Right lobe of liver (tissue), 6 donors: Measurements from ENCODE around the gene HS6ST3. TPM values are rescaled to one million over a fixed set of nuclear protein-coding genes. Genes with fewer than 3 reads are reported as not detected.

ENCODE experiments used
- ATAC-seq, 4 donors: fragments of 200-7000 bp; cut with Tn5 transposase; one replicate each; pipeline ENCODE4 v1.9.1; 2020; ENCODE audit warnings: mild to moderate bottlenecking in 4 of 4, moderate library complexity in 4 of 4
- DNase-seq, 3 donors: peaks; one replicate each; pipeline ENCODE4 v3.0.0-alpha.2; 2020
- H3K27ac ChIP-seq, 3 donors: fragments of 200-600 bp; one replicate each; pipeline ENCODE4 v1.8.0; 2022
- H3K27me3 ChIP-seq, 2 donors: fragments of 200-600 bp; one replicate each; pipeline ENCODE4 v1.8.0; 2022
- H3K36me3 ChIP-seq, 4 donors: fragments of 200-600 bp; sonication (generic) in 1 of 4; one replicate each; pipeline versions ENCODE4 v1.5.1 to v1.8.0; 2017 to 2022; ENCODE audit warnings: control low read depth in 1 of 4
- H3K4me1 ChIP-seq, 4 donors: fragments of 200-600 bp; sonication (generic) in 1 of 4; one replicate each; pipeline versions ENCODE4 v1.5.1 to v1.8.0; 2017 to 2022; ENCODE audit warnings: control low read depth in 1 of 4
- H3K4me3 ChIP-seq, 3 donors: fragments of 200-600 bp; one replicate each; pipeline ENCODE4 v1.8.0; 2022
- H3K9me3 ChIP-seq, 4 donors: fragments of 200-600 bp; sonication (generic) in 1 of 4; one replicate each; pipeline versions ENCODE4 v1.5.1 to v1.8.0; 2017 to 2022; ENCODE audit warnings: control low read depth in 1 of 4
- POLR2A ChIP-seq: fragments of 450-650 bp; IDR thresholded peaks from one replicate; pipeline ENCODE4 v1.6.1; 2017; ENCODE audit warnings: antibody characterized with exemption, mild to moderate bottlenecking
- WGBS: methylation state at CpG from one replicate; pipeline ENCODE4 v1.1.6; 2018; ENCODE audit warnings: low coverage, low lambda C conversion rate; ENCODE audit not compliant: insufficient coverage; ENCODE audit errors: missing lambda C conversion rate; 5-methylcytosine and 5-hydroxymethylcytosine counted together
- intact Hi-C, 2 donors: fragments of 100-400 bp; cut with DNase I; formaldehyde crosslinking; loops; one replicate each; pipeline versions ENCODE4 v1.11.2 to v1.14.1; 2022
- total RNA-seq, 6 experiments: library from RNA; depleted of rRNA in 2 of 6; stranded (reverse); fragments of >200 nt in 2 of 6; fragmentation: NEBNext Ultra II Directional in 3 of 6; extraction: Animal tissue kit (Norgen Biotek cat#: 25700) in 3 of 6; gene quantifications; one replicate each; pipeline versions ENCODE4 v1.1.0 to v1.2.4, GENCODE V29; 2016 to 2023
- TF ChIP-seq, protein P1 (sequence below), 4 donors: fragments of 200-600 bp in 3 of 4; fragments of 450-650 bp in 1 of 4; IDR thresholded peaks; one replicate each; pipeline versions ENCODE4 v1.5.1 to v1.8.0; 2016 to 2022; ENCODE audit warnings: antibody characterized with exemption in 4 of 4, mild to moderate bottlenecking in 2 of 4
- donor health status: DM: no; HTN: yes; CAD: no.
- donor health status: DM: no; HTN: no; CAD: no.
- donor health status: DM: no; HTN: no; CAD: no.
- donor health status: DM: no; HTN: yes; CAD: no.
- donor health status: DM: no; HTN: yes; CAD: no.

Gene HS6ST3
- total RNA-seq, 6 experiments from 2014 or later = not detected

DNA sequence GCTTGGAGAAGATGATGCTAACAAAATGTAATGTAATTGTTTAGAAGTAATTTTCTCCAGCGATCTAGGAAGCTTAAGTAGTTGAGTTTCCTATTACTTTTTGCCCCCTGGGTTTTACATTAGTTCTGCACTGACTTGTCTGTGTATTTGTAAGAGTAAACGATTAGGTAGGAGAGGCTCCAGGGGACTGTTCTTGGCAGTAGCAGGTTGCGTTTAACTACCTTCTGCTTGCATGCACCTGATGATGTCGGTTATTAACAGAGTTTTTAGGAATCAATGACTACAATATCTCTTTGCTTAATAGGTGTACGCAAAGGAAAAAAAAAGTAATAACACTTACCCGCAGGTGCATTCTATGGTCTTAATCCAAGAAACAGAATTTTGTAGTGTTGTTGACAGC is 18.4 kb upstream of the HS6ST3 start:
- no peak for TF ChIP-seq POLR2A
- TF ChIP-seq, protein P1, sequence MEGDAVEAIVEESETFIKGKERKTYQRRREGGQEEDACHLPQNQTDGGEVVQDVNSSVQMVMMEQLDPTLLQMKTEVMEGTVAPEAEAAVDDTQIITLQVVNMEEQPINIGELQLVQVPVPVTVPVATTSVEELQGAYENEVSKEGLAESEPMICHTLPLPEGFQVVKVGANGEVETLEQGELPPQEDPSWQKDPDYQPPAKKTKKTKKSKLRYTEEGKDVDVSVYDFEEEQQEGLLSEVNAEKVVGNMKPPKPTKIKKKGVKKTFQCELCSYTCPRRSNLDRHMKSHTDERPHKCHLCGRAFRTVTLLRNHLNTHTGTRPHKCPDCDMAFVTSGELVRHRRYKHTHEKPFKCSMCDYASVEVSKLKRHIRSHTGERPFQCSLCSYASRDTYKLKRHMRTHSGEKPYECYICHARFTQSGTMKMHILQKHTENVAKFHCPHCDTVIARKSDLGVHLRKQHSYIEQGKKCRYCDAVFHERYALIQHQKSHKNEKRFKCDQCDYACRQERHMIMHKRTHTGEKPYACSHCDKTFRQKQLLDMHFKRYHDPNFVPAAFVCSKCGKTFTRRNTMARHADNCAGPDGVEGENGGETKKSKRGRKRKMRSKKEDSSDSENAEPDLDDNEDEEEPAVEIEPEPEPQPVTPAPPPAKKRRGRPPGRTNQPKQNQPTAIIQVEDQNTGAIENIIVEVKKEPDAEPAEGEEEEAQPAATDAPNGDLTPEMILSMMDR (IDR thresholded peaks at IDR 0.05) = no peak
- Histone ChIP-seq H3K27ac (no peak overlapping the region), H3K4me3 (no peak overlapping the region), H3K27me3 (no peaks in the 10 kb centered on the region), H3K9me3 (no peaks in the 10 kb centered on the region), H3K36me3 (no peaks in the 10 kb centered on the region), H3K4me1 (no peaks in the 10 kb centered on the region)
- 35% methylated on average over 6 of the region's 6 CpGs for WGBS
- no peak for DNase-seq
- ATAC-seq = no peak
- intact Hi-C loops = no loop called here

DNA sequence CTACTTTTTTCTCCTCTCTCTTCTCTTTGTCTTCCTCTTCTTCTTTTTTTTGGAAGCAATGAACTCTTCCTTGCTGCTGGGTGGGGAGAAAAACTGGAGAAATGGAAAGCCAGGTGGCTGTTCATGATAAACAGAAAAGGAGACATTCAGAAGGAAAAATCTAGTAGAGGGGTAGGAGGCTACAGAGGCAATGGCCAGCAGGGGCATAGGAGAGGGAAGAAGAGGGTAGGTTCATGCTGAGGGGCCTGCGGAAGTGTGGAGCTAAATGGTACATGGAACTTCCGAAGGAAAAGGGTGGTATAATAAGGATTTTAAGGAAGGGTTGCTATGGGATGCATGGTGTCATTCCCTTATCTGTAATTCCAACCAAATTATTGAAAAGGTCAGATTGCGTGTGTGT is 17.5 kb upstream of the HS6ST3 start:
- Histone ChIP-seq H3K36me3 (no peaks in the 10 kb centered on the region), H3K4me3 (no peak overlapping the region), H3K27ac (no peak overlapping the region), H3K4me1 (no peaks in the 10 kb centered on the region), H3K27me3 (no peaks in the 10 kb centered on the region), H3K9me3 (no peaks in the 10 kb centered on the region)
- TF ChIP-seq POLR2A = no peak
- TF ChIP-seq, protein P1 (IDR thresholded peaks at IDR 0.05) = no peak
- DNase-seq (no peak), ATAC-seq (no peak)
- WGBS = 53% methylated on average over 3 of the region's 3 CpGs
- intact Hi-C loops = no loop called here

DNA sequence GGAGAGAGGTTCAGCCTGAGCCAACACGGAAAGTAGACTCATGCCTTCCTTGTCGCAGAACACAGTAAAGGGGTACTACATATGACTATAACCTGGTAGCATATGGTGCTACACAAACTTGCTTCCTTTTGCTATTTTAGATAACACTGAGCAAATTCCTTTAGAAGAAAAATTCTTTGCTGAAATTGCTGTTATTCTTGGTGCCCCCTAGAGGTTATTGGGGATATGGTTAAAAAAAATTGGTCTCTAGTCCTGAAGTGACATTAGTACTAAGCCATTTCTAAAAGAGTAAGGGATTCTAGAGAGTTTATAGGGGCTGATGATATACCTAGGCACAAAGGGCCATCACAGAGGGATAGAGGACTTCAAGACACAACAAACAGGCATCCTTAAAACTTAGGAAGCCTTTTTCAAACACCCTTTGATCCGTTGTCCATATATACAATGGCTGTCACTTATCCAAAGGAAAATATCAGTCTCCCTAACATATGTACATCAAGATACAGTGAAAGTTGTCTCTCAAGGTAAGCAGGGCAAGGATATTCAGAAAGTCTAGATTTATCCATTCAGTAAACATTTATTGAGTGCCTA is 13.9 kb upstream of the HS6ST3 start:
- no peaks in the 10 kb centered on the region for H3K4me1 ChIP-seq
- H3K4me3 ChIP-seq = no peak overlapping the region
- H3K27me3 ChIP-seq = no peaks in the 10 kb centered on the region
- no peak overlapping the region for H3K27ac ChIP-seq
- H3K36me3 ChIP-seq = no peaks in the 10 kb centered on the region
- WGBS = 64% methylated on average over 3 of the region's 3 CpGs
- H3K9me3 ChIP-seq = no peaks in the 10 kb centered on the region
- intact Hi-C loops = no loop called here
- no peak for DNase-seq
- peak; percentile 35 to 48 (median 40) for ATAC-seq
- TF ChIP-seq, protein P1 (IDR thresholded peaks at IDR 0.05) = peak; percentile 42 to 60 (median 48)
- TF ChIP-seq POLR2A = no peak

DNA sequence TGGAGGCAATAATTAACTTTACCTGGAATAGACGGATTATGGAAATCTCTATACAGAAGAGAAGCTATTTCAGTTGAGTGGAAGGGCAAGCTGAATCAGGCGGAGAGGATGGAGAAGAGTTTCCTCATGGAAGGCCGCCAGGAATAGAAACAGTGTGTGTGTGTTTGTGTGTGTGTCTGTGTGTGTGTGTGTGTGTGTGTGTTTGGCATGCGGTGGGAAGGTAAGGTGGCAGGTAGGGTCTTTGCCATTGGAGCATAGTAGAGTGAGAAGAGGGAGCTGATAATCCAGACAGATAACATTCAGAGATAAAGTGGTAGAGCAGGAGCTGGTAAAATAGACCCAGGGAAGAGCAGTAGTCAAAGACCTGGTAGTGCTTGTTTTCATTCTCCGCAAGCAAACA is 9.2 kb upstream of the HS6ST3 start:
- Histone ChIP-seq H3K9me3 (no peaks in the 10 kb centered on the region), H3K27me3 (no peaks in the 10 kb centered on the region), H3K4me1 (no peaks in the 10 kb centered on the region), H3K4me3 (no peak overlapping the region), H3K27ac (no peak overlapping the region), H3K36me3 (no peaks in the 10 kb centered on the region)
- DNase-seq (no peak), ATAC-seq (no peak)
- intact Hi-C loops = no loop called here
- 77% methylated on average over 4 of the region's 5 CpGs for WGBS
- TF ChIP-seq POLR2A = no peak
- TF ChIP-seq, protein P1 (IDR thresholded peaks at IDR 0.05) = no peak

DNA sequence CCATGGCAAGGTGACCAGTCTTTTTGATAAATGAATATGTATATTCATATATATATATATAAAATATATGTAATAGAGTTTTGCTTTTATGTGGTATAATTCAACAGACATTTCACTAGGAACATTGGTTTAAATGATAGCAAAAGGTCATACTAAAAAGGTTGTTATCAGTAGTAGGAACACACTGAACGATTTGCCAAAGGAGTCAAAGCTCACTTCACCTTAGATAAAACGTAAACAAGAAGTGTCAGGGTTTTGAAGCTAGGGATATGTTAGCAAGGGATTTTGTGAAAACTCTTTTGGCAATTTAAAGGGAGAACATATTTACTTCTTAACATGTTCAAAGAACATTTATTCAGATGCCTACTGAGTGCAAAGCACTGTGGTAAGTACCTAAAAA is 8.0 kb upstream of the HS6ST3 start:
- H3K27me3 ChIP-seq = no peaks in the 10 kb centered on the region
- no peak for TF ChIP-seq POLR2A
- TF ChIP-seq, protein P1 (IDR thresholded peaks at IDR 0.05) = no peak
- no peaks in the 10 kb centered on the region for H3K9me3 ChIP-seq
- no peak overlapping the region for H3K27ac ChIP-seq
- WGBS = 9% methylated on average over 2 of the region's 2 CpGs
- DNase-seq (no peak), ATAC-seq (peak; percentile 58 to 87 (median 82))
- H3K4me1 ChIP-seq = no peaks in the 10 kb centered on the region
- no peaks in the 10 kb centered on the region for H3K36me3 ChIP-seq
- H3K4me3 ChIP-seq = no peak overlapping the region
- intact Hi-C loops = no loop called here
